HepG2 (cell line): ENCODE measurements around the gene ANKRD6. TPM values are rescaled to one million over a fixed set of nuclear protein-coding genes. Genes with fewer than 3 reads are reported as not detected.

Experiments used
- AGO2 ChIP-seq: fragments of 200-400 bp; formaldehyde crosslinking; optimal IDR thresholded peaks from 2 replicates; pipeline ENCODE3; 2017; ENCODE audit warnings: mild to moderate bottlenecking, low read depth, low read length, moderate library complexity
- ARID3A ChIP-seq: IDR thresholded peaks from 2 replicates; pipeline ENCODE4 v1.6.1; 2012; ENCODE audit warnings: low read depth, low read length, improper control_type of control experiment
- FUBP1 ChIP-seq: sonication (generic); formaldehyde crosslinking; IDR thresholded peaks from 2 replicates; pipeline ENCODE4 v1.5.1; 2020; ENCODE audit warnings: missing genetic modification reagents, mild to moderate bottlenecking, borderline replicate concordance
- NFE2 ChIP-seq: sonication (generic); formaldehyde crosslinking; IDR thresholded peaks from 2 replicates; pipeline ENCODE4 v1.4.0; 2020; ENCODE audit warnings: missing genetic modification reagents
- PHF21A ChIP-seq: sonication (generic); formaldehyde crosslinking; IDR thresholded peaks from 2 replicates; pipeline ENCODE4 v1.5.0; 2020; ENCODE audit warnings: mild to moderate bottlenecking, missing genetic modification reagents
- PHF8 ChIP-seq: sonication (generic); formaldehyde crosslinking; IDR thresholded peaks from 2 replicates; pipeline ENCODE4 v1.5.0; 2020; ENCODE audit warnings: missing genetic modification reagents
- POGZ ChIP-seq: sonication (generic); formaldehyde crosslinking; IDR thresholded peaks from 2 replicates; pipeline ENCODE4 v1.4.0; 2020; ENCODE audit warnings: mild to moderate bottlenecking, missing genetic modification reagents
- PRPF4 ChIP-seq: fragments of 200-400 bp; formaldehyde crosslinking; IDR thresholded peaks from 2 replicates; pipeline ENCODE4 v1.6.1; 2016; ENCODE audit warnings: low read length, low read depth; ENCODE audit not compliant: poor library complexity, severe bottlenecking
- SMYD3 ChIP-seq: sonication (generic); formaldehyde crosslinking; IDR thresholded peaks from 2 replicates; pipeline ENCODE4 v1.8.1; 2023; ENCODE audit warnings: mild to moderate bottlenecking, missing genetic modification reagents
- TRIM22 ChIP-seq: fragments of 450-650 bp; IDR thresholded peaks from 2 replicates; pipeline ENCODE4 v1.6.1; 2017
- ZNF160 ChIP-seq: sonication (generic); formaldehyde crosslinking; IDR thresholded peaks from 2 replicates; pipeline ENCODE4 v1.8.0; 2022; ENCODE audit warnings: mild to moderate bottlenecking, inconsistent platforms, missing genetic modification reagents
- ZNF44 ChIP-seq: sonication (generic); formaldehyde crosslinking; IDR thresholded peaks from 2 replicates; pipeline ENCODE4 v1.5.1; 2020; ENCODE audit warnings: mild to moderate bottlenecking, missing genetic modification reagents
- ZNF563 ChIP-seq: sonication (generic); formaldehyde crosslinking; IDR thresholded peaks from 2 replicates; pipeline ENCODE4 v1.8.0; 2022; ENCODE audit warnings: mild to moderate bottlenecking, moderate library complexity, missing genetic modification reagents
- polyA plus RNA-seq, 8 experiments: library from polyadenylated mRNA; depleted of rRNA in 3 of 8; stranded (reverse) in 7 of 8; unstranded in 1 of 8; fragments of >200 nt; fragmentation: Illumina TruSeq in 4 of 8; extraction: Trizol in 4 of 8; gene quantifications; 2 replicates each; pipeline versions ENCODE4 v1.2.1 to v1.2.3, GENCODE V29; 2011 to 2016; ENCODE audit warnings: low read depth in 4 of 8, missing spikeins in 1 of 8, mixed read lengths in 1 of 8; ENCODE audit not compliant: insufficient read depth in 1 of 8
- total RNA-seq, 5 experiments: library from RNA; depleted of rRNA; stranded (reverse); fragments of >200 nt; fragmentation: Illumina TruSeq; extraction: Trizol; gene quantifications; 2 replicates each; pipeline ENCODE4 v1.2.3, GENCODE V29; 2016; ENCODE audit warnings: low read depth in 1 of 5
- TF ChIP-seq, protein P1 (sequence below): sonication (generic); formaldehyde crosslinking; IDR thresholded peaks from 2 replicates; pipeline ENCODE4 v1.5.0; 2020; ENCODE audit warnings: missing genetic modification reagents
- TF ChIP-seq, protein P2 (sequence below), 2 experiments: fragments of 450-650 bp in 1 of 2; sonication (generic) in 1 of 2; formaldehyde crosslinking; IDR thresholded peaks; 2 replicates each; pipeline versions ENCODE4 v1.5.0 to v1.8.0; 2020 to 2022; ENCODE audit warnings: mild to moderate bottlenecking in 1 of 2, missing genetic modification reagents in 1 of 2
- TF ChIP-seq, protein P3 (sequence below): sonication (generic); formaldehyde crosslinking; IDR thresholded peaks from 2 replicates; pipeline ENCODE4 v1.5.0; 2020; ENCODE audit warnings: missing genetic modification reagents
- TF ChIP-seq, protein P4 (sequence below): sonication (generic); formaldehyde crosslinking; IDR thresholded peaks from 2 replicates; pipeline ENCODE4 v1.5.0; 2020; ENCODE audit warnings: missing genetic modification reagents, mild to moderate bottlenecking, borderline replicate concordance

Gene ANKRD6
- total and polyA plus RNA-seq, 2 of the 13 experiments (the other 11 are each of a cell fraction or from before 2014, with no cell fraction given): 0.18 to 0.36 TPM

GRCh38 chr6:89638320-89639195, 205.6 kb downstream of the ANKRD6 start, which contains the start of gene LYRM2 (continued):
- TF ChIP-seq, protein P1, sequence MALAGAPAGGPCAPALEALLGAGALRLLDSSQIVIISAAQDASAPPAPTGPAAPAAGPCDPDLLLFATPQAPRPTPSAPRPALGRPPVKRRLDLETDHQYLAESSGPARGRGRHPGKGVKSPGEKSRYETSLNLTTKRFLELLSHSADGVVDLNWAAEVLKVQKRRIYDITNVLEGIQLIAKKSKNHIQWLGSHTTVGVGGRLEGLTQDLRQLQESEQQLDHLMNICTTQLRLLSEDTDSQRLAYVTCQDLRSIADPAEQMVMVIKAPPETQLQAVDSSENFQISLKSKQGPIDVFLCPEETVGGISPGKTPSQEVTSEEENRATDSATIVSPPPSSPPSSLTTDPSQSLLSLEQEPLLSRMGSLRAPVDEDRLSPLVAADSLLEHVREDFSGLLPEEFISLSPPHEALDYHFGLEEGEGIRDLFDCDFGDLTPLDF: peak; percentile 69; the same call in 1 of the 2 replicates
- TF ChIP-seq, protein P2, sequence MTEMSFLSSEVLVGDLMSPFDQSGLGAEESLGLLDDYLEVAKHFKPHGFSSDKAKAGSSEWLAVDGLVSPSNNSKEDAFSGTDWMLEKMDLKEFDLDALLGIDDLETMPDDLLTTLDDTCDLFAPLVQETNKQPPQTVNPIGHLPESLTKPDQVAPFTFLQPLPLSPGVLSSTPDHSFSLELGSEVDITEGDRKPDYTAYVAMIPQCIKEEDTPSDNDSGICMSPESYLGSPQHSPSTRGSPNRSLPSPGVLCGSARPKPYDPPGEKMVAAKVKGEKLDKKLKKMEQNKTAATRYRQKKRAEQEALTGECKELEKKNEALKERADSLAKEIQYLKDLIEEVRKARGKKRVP (CRISPR knock-in tag; IDR thresholded peaks at IDR 0.05): peak in 1 of 2 experiments; percentile 59; a peak in 2 of 4 replicates
- TF ChIP-seq NFE2 (CRISPR knock-in tag): no peak
- TF ChIP-seq, protein P3, sequence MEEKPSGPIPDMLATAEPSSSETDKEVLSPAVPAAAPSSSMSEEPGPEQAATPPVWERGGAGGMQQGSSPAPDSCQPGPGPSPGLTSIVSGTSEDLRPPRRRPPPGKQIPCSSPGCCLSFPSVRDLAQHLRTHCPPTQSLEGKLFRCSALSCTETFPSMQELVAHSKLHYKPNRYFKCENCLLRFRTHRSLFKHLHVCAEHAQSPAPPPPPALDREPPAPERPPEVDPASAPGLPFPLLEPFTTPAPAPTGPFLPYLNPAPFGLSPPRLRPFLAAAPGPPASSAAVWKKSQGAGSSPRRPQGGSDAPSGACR (CRISPR knock-in tag): no peak
- TF ChIP-seq POGZ: 0 out of 2 replicates have a peak, but pooled peaks have one; percentile 23
- no peak for TF ChIP-seq ZNF44 (CRISPR knock-in tag)
- TF ChIP-seq FUBP1 (CRISPR knock-in tag): no peak
- TF ChIP-seq TRIM22: no peak
- TF ChIP-seq ARID3A: no peak; the same call in 1 of the 2 replicates
- TF ChIP-seq SMYD3: 0 out of 2 replicates have a peak, but pooled peaks have one; percentile 41
- no peak; the same call in 1 of the 2 replicates for TF ChIP-seq ZNF160 (CRISPR knock-in tag)
- peak; percentile 72 for TF ChIP-seq ZNF563 (CRISPR knock-in tag)
- TF ChIP-seq, protein P4, sequence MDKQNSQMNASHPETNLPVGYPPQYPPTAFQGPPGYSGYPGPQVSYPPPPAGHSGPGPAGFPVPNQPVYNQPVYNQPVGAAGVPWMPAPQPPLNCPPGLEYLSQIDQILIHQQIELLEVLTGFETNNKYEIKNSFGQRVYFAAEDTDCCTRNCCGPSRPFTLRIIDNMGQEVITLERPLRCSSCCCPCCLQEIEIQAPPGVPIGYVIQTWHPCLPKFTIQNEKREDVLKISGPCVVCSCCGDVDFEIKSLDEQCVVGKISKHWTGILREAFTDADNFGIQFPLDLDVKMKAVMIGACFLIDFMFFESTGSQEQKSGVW (CRISPR knock-in tag): no peak
- TF ChIP-seq AGO2: peak; percentile 63
- TF ChIP-seq PHF8 (CRISPR knock-in tag): peak; percentile 97
- TF ChIP-seq PHF21A (CRISPR knock-in tag): peak; percentile 49; the same call in 1 of the 2 replicates
- no peak for TF ChIP-seq PRPF4
